Mammary epithelial cell (primary cell): ENCODE measurements around the gene RETREG1.

Experiments
- CTCF ChIP-seq, 2 donors: IDR thresholded peaks in 1 of 2; conservative IDR thresholded peaks in 1 of 2; 2 replicates each; pipeline ENCODE4 v1.5.1; 2011 to 2012; ENCODE audit warnings: inconsistent platforms in 2 of 2, low read length in 2 of 2, mild to moderate bottlenecking in 2 of 2, control low read depth in 1 of 2, low read depth in 1 of 2; ENCODE audit not compliant: insufficient read depth in 1 of 2; ENCODE audit errors: extremely low read depth in 1 of 2
- EZH2 ChIP-seq: IDR thresholded peaks from 2 replicates; pipeline ENCODE4 v1.6.1; 2012; ENCODE audit warnings: low read length, inconsistent platforms, borderline replicate concordance

- TF ChIP-seq CTCF (conservative IDR thresholded peaks at IDR 0.05 in 1 of 2, IDR thresholded peaks at IDR 0.05 in 1 of 2; ENCODE audit: extremely low read depth in 1 of 2, insufficient read depth in 1 of 2, low read depth in 1 of 2, low read length in 2 of 2) (no peak), EZH2 (no peak)
Observed at GRCh38 chr5:16574789-16575721, 41.7 kb downstream of the RETREG1 start.
